Breast epithelium (tissue), 3 donors: ENCODE data around the gene PDE4D.

Experiments
- POLR2A ChIP-seq: fragments of 450-650 bp; IDR thresholded peaks from one replicate; pipeline ENCODE4 v1.6.1; 2016; ENCODE audit warnings: antibody characterized with exemption, mild to moderate bottlenecking, moderate library complexity
- POLR2AphosphoS5 ChIP-seq, 3 donors: sonication (generic); formaldehyde crosslinking; IDR thresholded peaks; one replicate each; pipeline ENCODE4 v1.6.1; 2017; ENCODE audit warnings: antibody characterized with exemption in 3 of 3
- TF ChIP-seq, protein P1 (sequence below), 3 donors: fragments of 450-650 bp; IDR thresholded peaks; one replicate each; pipeline ENCODE4 v1.5.1; 2016 to 2017; ENCODE audit warnings: antibody characterized with exemption in 3 of 3, mild to moderate bottlenecking in 3 of 3, moderate library complexity in 3 of 3

DNA sequence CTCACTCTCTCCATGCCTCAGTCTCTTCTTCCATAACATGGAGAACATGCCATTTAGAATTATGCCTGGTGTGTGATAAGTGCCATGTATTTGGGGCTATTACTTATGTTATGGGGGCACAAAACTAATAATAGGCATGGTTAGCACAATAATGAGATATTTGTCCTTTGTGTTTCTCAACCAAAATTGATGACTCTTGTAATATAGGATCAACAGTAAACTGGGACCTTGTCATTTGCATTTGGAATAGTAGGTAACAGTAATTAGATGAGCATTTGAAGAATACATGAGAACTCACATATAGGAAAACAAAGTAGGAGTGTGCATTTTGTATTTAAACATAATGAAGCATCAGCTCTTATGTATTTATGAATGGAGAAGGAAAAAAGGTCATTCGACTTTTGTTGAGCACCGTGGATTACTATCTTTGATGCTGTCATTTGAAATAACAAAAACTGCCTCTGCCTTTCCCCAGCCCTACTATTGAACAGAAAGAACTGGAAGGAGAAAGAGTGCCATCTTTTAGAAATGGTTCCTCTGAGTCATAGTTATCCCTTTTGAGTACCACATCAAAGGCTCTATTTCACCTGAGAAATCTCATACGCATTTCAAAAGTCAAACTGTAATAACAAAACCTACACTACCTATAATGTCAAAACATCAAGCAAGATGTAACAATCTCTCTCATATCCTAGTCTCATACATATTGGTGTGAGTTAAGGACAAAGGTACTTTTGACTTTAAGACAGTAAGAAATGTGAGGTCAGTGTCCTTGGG lies 655.2 kb downstream of the PDE4D start:
- TF ChIP-seq, protein P1, sequence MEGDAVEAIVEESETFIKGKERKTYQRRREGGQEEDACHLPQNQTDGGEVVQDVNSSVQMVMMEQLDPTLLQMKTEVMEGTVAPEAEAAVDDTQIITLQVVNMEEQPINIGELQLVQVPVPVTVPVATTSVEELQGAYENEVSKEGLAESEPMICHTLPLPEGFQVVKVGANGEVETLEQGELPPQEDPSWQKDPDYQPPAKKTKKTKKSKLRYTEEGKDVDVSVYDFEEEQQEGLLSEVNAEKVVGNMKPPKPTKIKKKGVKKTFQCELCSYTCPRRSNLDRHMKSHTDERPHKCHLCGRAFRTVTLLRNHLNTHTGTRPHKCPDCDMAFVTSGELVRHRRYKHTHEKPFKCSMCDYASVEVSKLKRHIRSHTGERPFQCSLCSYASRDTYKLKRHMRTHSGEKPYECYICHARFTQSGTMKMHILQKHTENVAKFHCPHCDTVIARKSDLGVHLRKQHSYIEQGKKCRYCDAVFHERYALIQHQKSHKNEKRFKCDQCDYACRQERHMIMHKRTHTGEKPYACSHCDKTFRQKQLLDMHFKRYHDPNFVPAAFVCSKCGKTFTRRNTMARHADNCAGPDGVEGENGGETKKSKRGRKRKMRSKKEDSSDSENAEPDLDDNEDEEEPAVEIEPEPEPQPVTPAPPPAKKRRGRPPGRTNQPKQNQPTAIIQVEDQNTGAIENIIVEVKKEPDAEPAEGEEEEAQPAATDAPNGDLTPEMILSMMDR (IDR thresholded peaks at IDR 0.05) = no peak
- no peak for TF ChIP-seq POLR2AphosphoS5 (IDR thresholded peaks at IDR 0.05)
- no peak for TF ChIP-seq POLR2A
